Measurements from ENCODE around the gene POLR1A.

DNA sequence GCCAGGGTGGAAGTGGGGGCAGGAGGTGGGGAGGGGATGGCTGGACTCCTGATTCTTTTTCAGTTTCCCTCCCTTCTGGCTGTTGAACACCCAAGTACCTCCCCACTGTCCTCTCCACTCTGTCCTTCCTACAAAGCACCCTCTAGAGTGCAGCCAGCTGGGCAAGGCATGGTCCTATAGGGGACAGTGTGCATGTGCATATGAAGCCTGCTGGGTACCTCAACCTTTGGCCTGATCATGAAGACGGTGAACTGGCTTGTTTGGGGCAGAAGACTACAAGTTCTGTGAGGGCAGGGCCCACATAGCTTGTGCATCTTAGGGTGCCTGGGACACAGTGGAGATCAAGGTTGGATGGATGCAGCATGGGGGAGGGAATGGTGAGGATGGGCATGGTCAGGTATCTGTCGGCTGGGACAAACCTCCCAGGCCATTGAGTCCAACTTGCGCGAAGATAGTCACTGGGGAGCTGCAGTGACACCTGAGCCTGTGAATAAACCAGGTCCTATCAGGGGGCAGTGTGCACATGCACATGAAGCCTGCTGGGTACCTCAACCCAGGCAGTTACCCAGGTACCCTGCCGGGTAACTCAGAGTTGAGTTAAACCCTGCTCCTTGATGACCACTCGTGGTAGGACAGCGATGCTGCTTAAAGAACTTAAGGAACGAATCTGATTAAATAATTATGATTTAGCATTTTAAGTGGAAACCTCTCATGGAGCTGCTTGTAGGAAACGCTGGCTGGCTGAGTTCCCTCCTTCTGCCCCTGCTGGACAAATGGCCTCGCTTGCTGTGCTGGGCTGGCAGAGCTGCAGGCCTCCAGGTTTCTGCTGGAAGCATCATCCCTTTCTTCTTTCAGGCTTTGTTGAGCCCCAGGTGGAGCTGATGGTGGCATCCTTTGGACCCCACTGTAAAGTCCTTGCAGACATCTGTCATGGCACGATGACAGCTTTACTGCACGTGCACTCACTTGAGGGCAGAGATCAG lies 84.0 kb downstream of the POLR1A start:
- no peak for TF ChIP-seq CTCF (IDR thresholded peaks at IDR 0.05)
- TF ChIP-seq EZH2 (IDR thresholded peaks at IDR 0.05; ENCODE audit: borderline replicate concordance, insufficient read depth, low read depth, low read length, poor library complexity, severe bottlenecking): no peak
